HG03060 (cell line): ENCODE data around the gene NUP210.

Experiments used
- ATAC-seq: cut with Tn5 transposase; IDR thresholded peaks from one replicate; pipeline ENCODE4 v1.9.1; 2021; ENCODE audit warnings: low read depth, moderate number of reproducible peaks; ENCODE audit not compliant: unreplicated experiment

Gene NUP210

GRCh38 chr3:13278783-13279531, 141.2 kb downstream of the NUP210 start:
- no peak for ATAC-seq

- no peak for ATAC-seq
Measured at GRCh38 chr3:13277860-13278531, 142.1 kb downstream of the NUP210 start.

GRCh38 chr3:13277196-13277813, 142.8 kb downstream of the NUP210 start:
- no peak for ATAC-seq

GRCh38 chr3:13276438-13277195, 143.5 kb downstream of the NUP210 start:
- no peak for ATAC-seq

- ATAC-seq = no peak
Measured at GRCh38 chr3:13275376-13276005, 144.6 kb downstream of the NUP210 start.

GRCh38 chr3:13274551-13275332, 145.4 kb downstream of the NUP210 start:
- ATAC-seq = no peak

- ATAC-seq = no peak
Measured at GRCh38 chr3:13274125-13274524, 146.0 kb downstream of the NUP210 start.

GRCh38 chr3:13273604-13274105, 146.5 kb downstream of the NUP210 start:
- ATAC-seq = no peak

- no peak for ATAC-seq
Measured at GRCh38 chr3:13272831-13273603, 147.1 kb downstream of the NUP210 start.

- ATAC-seq = no peak
Measured at GRCh38 chr3:13269711-13270378, 150.3 kb downstream of the NUP210 start.

GRCh38 chr3:13268961-13269441, 151.1 kb downstream of the NUP210 start:
- no peak for ATAC-seq

GRCh38 chr3:13268120-13268519, 152.0 kb downstream of the NUP210 start:
- ATAC-seq = no peak

GRCh38 chr3:13266651-13267362, 153.3 kb downstream of the NUP210 start:
- no peak for ATAC-seq
